Kidney capillary endothelial cell (primary cell): ENCODE measurements around the gene HLA-C.
"Not testable (repeated sequence)": the region's sequence is repeated elsewhere in the genome, so short reads cannot be mapped to it uniquely, and the experiment has no call there.

Experiments used
- DNase-seq: peaks from one replicate; pipeline ENCODE4 v3.0.0-alpha.2; 2018; ENCODE audit warnings: low spot score

The HLA-C gene

DNA sequence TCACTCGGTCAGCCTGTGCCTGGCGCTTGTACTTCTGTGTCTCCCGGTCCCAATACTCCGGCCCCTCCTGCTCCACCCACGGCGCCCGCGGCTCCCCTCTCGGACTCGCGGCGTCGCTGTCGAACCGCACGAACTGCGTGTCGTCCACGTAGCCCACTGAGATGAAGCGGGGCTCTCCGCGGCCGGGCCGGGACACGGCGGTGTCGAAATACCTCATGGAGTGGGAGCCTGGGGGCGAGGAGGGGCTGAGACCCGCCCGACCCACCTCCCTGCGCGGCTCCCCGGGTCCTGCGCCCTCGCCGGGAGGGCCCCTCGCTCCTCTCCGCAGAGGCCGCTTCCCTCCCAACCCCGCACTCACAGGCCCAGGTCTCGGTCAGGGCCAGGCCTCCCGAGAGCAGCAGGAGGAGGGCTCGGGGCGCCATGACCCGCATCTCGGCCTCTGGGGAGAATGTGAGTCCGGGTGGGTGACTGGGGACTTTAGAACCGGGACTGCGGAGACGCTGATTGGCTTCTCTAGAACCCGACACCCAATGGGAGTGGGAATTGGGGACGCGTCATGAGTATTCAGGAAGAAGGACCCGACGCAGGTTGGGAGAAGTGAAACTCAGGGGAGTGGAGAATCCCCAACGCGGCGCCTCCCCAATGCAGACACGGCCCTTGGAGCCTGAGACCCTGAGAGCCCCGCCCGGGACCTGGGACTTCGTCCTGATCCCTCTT, at the start of gene HLA-C:
HLA-C (minus strand) TSS at position 452 of the 717 bp plus-strand sequence; CDS start at position 431, 21 bp downstream.
- DNase-seq, result peak; percentile 88

DNA sequence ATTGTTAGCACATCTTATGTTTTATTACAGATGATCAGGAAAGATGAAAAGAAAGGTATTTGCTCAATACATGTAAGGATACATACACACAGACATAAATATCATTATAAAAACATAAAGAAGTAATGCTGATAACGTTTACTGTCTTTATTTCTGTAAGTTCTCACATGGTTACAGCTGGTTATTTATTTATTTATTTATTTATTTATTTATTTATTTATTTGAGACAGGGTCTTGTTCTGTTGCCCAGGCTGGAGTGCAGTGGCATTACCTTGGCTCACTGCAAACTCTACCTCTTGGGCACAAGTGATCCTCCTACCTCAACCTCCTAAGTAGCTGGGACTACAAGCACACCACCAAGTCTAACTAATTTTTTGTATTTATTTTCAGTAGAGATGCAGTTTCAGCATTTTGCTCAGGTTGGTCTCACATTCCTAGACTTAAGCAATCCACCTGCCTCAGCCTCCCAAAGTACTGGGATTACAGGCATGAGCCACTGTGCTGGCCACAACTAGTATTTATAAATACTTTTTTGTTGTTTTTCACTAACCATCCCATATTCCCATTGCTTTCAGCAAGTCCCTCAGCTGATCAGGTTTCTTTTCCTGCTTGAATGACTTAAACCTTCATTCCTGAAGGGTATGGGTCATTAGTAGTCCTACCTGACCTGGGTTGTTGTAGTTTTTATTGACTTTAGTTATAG, 49.3 kb upstream of the HLA-C start:
- no peak for DNase-seq

DNA sequence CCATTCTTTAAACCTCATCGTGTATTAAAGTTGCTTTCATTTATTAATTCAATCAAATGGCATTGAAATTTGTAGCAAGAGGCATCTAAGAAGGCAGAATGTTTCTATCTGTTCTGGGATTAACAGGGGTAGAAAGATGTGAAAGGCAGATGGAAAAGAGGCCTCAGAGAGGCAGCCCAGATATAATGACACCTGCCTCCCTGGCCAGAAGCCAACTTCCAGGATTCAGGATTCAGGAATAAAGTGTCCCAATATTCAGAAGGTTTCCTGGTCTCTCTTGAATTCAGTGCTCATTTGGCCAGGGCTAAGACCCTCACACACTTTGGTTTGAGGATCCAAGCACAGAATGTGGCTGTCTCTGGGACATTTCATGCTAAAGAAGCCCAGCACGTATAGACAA, 45.1 kb upstream of the HLA-C start:
- DNase-seq, result no peak

DNA sequence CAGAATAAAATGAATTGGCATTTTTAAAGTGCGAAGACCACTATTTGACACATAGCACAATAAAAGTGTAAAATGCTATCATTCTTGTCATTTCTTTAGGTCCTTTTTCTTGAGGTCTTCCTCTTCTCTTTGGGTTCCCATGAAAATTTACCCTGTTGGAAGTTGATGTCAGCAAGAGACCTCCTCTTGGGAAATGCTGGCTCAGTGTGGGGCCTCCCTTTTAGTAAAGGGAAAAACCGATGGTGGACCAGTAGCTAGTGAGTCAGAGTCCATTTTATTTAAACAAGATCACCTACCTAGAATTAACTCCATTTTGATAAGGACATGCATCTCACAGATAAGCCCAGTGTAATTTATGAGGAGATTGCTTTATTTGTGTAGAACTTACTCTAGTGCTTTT, 37.7 kb upstream of the HLA-C start:
- DNase-seq, result no peak

DNA sequence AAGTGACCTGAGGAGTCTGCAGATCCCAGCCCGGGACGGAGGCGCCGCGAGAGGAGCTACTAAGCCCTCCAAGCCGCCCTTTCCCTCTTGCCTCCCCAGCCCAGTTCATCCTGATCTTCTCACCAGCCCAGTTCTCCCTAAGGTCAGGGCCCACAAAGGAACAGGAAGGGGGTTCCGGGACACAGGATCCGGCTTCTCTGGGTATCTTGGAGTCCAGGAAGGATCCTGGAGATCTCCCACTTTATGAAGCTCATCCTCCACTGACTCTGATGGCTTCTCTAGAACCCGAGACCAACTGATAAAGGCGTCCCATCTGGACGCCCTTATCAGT, 36.9 kb upstream of the HLA-C start:
- no peak for DNase-seq

DNA sequence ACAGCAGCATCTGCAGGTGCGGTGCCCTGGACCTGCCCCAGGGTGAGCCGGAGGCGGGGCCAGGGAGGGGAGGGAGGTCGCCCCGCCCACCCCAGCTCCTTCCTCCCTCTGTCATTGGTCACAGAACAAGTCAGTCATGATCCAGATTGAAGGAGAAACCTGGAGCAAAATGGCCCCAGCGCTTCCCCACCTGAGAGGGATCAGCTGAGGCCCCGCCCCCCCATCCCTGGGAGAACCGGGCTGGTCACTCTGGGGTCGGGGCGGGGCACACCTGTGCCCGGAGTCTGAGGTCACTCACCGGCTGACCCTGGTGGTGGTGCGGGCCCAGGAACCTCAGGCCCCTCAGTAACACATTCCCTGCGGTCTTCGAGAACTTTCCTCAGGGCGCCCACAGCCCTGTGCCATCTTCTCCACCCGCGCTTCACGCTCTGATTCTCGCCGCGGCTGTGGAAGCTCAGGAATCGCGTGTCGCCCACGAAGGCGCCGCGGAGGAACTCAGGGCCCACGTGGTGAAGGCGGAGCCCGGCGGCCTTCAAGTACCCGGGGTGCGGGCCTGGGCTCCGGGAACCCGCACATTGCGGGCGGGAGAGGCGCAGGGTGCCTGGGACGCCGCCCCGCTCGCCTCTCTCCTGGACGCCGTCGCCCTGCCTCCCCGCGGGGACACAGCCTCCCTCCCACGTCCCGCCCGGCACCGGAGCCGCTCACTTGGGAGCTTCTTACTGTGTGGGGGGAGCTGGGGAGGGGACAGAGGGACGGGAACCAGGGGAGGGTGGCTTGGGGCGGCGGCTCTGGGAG, 36.4 kb upstream of the HLA-C start:
- no peak for DNase-seq

DNA sequence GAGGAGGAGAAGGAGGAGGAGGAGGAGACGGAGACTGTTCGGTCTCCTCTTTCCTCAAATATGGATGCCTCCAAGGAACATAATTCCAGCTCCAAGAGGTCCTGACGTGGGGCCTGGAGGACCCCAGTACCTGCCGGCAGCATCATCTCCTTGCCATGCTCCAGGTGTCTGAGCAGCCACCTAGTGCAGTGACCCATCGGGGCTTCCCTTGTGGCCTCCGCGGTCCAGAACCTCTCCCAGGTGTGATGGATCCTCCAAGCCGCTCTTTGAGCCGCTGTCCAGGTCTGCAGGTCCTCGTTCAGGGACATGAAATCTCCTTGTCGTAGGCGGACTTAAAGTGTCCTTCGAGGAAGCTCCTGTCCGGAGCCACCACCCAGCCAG, 35.8 kb upstream of the HLA-C start:
- DNase-seq, result no peak

DNA sequence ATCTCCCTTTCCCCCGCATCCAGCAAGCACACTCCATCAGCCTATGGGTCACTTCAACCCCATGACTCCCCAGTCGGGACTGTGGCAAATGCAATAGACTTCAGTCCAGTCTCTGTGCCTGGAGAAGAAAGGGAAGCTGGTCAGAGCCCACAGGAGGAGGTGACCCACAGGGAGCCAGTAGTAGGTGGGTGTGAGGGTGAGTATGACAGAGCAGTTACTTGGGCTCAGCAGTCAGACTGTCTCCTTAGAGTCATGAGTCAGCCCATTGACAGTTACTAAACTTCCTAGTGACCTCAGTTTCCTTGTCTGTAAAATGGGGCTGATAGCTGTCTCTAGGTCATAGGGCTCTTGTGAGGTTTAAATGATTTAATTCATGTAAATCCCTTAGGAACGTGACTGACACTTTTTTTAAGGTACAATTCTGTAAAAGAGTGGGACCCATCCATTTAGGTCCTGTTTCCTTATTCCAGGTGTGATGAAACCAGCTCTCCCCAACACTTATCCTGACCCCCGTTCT, 33.9 kb upstream of the HLA-C start:
- DNase-seq, result peak; percentile 13

DNA sequence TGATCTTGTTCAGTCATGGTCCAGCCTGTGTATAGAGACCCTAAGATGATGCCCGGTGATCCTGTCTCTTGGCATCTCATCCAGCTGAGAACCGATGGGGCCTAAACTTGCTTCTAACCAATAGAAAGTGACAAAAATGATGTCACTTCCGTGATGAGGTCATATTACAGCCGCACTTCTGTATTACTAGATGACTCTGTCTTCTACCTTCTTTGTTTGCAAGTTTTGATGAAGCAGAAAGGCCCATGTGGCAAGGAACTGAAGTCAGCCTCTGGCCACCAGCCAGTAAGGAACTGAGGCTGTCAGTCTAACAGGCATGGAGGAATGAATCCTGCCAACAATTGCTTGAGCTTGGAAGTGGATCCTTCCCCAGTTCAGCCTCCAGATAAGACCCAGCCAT, 32.8 kb upstream of the HLA-C start:
- DNase-seq, result peak; percentile 22

DNA sequence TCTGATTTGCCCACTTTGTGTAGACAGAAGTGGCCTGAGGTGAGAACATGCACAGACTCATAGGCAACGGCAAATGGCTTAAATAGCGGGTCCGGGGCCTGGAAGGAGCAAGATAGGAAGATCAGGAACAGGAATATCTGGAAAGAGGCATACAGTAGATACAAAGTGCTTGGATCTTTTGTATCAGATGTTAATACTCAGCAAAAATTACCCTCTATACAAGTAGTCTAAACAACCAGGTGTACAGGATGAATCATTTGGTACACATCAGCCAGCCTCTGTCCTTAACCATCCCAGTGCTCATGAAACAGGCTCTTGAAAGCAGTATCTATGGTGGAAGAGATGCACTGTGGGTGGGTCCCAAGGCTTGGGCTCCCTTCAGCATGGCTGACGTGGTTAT, 28.9 kb upstream of the HLA-C start:
- DNase-seq, result no peak

DNA sequence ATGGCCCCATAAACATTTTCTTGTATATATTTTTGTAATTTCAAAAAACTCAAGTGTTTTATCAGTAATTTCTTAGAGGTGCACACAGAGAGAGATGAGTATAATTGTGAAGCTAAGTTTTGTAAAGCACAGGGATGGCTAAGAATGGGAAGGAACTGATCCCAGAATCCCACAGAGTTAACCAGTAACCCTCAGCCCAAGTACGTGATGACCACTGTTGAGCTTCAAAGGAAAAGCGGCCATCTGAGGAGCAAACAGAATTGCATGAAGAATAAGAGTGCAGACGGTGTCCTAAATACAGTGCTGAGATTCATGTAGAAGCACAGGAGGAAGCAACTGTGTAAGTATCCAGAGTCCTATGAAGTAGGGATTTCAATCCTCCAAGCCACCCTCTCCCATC, 28.1 kb upstream of the HLA-C start:
- DNase-seq, result no peak

DNA sequence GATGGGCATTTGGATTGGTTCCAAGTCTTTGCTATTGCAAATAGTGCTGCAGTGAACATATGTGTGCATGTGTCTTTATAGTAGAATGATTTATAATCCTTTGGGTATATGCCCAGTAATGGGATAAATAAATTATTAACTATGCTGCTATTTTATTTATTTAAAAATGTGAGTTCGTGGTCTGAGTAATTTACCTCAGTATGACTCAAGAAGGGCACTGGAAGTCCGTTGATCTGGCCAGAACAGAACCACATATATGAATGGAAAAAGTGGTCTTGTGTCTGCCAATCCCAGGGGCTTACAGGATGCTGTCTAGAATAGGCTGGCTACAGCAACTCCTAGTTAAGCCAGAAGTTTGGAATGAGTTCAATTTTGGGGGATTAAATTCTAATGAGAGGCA, 27.6 kb upstream of the HLA-C start:
- DNase-seq, result no peak

DNA sequence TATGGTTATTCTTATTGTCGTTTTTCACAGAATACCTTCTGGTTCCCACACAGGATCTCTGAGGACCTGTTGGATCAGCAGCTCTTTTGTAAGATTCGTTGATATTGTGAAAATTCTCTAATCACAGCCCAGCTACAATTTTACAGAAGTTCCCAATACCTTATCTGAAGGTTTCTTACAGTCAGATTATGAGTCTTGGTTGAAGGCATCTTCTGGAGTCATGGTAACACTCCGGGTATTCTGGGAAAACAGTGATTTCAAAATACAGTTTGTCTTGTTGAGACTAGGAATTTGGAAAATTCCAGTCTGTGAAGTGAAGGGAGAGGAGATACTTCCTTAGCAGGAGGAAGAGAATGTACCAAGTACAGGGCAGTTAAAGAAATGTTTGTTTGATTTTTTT, 22.2 kb upstream of the HLA-C start:
- no peak for DNase-seq

DNA sequence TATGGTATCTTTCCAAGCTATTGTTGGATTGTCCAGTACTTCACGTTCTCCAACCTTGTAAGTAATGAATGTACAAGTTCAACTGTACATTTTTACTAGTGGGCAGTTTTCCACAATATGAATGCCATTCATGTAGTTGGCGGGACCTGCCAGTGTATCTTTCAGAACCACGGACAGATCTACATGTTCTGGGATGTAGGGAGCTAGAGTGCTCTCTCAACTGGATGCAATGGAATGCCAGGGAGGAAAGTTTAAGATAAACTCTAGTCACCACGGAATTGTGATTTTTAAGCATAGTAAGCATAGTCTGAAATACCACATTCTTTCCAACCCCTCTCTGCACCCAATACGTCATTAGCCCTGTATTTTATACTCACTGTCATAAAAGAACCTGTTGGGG, 21.5 kb upstream of the HLA-C start:
- peak; percentile 5 for DNase-seq

DNA sequence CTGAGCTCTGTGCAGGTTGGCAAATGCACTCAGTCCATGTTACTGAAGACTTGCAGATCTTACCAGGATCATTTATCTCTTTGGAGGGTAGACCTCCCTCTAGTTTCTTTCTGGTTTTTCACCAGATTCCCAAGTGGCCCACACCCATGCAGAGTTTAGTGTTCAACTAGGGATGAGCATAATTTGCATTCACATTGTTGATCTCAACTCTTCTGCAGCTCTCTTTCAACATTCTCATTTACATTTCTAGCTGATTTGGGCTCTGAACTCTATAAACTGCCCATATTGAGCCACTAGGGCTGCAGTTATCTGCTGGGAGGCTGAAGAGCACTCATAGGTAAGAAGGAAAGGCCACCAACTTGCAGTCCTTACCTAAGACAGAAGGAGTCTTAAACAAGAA, 17.9 kb upstream of the HLA-C start:
- DNase-seq, result no peak

DNA sequence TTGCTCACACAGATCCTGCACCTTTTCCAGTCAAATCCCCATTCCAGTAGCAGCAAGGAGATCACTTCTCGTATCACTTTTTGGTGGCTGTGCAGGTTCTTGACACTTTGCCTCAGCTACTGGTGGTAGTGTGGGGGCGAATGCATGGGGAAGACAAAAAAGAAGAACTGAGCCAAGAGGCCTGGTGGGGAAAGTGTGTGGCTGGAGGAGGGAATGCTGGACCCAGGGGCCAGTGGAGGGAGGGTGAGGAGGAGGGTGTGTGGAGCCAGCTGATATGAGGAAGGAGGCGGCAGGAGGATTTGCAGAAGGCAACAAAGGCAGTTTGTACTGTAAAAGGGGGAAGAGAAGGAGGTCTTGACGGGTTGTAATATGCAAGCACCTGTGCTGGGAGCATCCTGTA, 15.7 kb upstream of the HLA-C start:
- no peak for DNase-seq

DNA sequence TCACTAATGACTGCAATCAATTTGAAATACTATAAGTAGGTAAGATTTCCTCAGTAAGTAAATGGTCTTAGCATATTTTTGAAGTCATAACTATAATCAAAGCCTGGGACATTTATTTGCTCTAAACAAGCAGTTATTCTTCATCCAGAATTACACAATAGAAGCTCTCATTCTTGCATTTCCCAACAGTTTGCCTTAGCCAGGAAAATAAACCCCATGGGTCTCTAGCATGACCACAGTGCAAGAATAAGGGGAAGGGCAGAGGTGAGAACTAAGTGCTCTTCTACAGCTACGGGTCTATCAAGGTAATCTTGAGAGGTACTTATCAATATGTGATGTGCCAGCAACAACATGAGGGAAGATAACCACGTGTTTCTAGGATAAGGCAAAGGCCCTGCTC, 14.1 kb upstream of the HLA-C start:
- DNase-seq, result no peak

DNA sequence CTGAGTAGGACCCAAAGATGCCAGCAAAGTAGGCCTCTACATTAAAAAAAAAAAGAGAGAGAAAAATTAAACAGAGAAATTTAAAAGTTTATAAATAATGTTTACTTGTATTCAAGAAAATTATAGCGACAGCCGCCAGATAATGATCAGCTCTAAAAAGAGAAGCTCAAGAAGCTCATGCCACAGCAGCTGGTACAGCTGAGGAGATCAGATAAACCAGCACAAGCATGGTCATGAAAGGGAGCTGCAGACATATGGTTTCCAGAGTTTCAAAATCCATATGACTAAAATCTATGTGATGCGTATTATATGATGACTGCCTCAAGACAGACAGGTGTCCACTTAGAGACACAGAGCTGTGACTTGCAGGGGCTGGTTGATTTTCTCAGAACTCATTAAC, 13.6 kb upstream of the HLA-C start:
- DNase-seq, result no peak

DNA sequence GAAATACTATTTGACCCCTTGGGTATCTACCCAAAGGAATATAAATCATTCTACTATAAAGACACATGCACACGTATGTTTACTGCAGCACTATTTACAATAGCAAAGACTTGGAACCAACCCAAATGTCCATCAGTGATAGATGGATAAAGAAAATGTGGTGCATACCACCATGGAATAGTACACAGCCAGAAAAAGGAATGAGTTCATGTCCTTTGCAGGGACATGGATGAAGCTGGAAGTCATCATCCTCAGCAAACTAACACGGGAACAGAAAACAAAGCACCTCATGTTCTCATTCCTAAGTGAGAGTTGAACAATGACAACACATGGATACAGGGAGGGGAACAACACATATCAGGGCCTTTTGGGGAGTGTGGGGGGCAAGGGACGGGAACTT, 7.8 kb upstream of the HLA-C start:
- DNase-seq, result not testable (repeated sequence)

DNA sequence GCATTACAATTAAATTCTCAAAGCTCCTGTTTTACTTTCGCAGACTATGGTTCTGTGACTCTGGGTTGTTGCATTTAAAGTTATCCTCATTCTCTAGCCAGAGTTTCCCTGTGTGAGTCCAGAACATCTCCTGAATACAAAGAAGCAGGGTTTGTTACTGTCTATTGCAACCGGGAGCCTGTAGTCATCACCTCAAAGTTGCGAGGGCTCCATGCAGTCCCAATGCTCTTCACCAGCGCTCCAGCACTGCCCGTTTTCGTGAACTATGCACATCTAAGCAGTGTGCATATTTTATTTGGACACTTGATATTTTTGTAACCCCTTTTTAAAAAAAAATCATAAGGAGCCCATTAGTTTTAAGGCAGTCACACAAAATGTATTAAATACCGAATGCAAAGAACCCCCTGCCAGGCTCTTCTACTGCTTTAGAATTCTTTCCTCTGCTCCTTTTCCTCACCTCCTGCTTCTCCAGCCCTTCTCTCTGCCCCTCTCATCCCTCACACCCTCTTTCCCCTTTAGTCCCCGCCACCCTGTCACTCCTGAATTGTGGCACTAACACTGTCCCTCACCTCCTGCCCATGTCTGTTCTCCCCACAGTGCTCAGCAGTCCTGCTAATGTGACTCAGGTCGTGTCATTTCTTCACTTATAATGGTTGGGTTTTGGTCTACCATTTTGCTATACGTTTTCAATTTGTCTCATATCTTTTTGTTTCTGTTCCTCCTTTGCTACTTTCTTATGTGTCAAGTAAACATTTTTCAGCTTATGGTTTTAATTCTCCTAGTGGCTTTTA, 1.1 kb upstream of the HLA-C start:
- DNase-seq, result no peak

DNA sequence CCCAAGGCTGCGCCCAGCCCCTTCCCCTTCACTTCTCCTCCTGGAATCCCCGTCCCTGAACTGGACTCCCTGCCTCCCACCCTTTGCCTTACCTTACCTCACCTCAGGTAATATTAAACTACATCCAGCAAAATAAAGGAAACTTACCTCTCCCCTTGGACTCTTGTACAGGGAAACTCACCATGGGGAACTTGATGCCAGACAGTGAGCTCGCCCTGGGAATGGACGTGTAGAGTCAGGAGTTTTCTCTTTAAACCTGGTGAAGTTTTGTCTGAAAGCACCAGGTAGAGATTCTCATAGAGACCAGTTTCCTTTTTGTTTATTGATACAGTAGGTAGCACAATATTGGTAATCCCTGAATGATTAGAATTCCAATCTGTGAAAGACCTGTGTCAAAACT, 544 bp upstream of the HLA-C start:
- DNase-seq, result peak; percentile 4
